ENCODE results near the gene MACROD2. TPM values are rescaled to one million over a fixed set of nuclear protein-coding genes. Genes with fewer than 3 reads are reported as not detected.

Gene MACROD2
- total RNA-seq, 1 experiment from 2014 or later, result 1.4 TPM

- ChIA-PET CTCF (no interaction called here), POLR2A (ENCODE audit: low non-redundant PET) (no interaction called here)
- no peak for TF ChIP-seq EZH2 (IDR thresholded peaks at IDR 0.05; ENCODE audit: borderline replicate concordance, low read depth, low read length, poor library complexity, severe bottlenecking)
- no peak for TF ChIP-seq CTCF (conservative IDR thresholded peaks at IDR 0.05; ENCODE audit: low read depth, low read length)
- H3K27ac ChIP-seq (ENCODE audit: low read depth, low read length, poor library complexity, severe bottlenecking), result no peak overlapping the region
- intact Hi-C loops (cut with micrococcal nuclease; ENCODE audit: unreplicated experiment), result no loop called here
- no peaks in the 10 kb centered on the region for H3K36me3 ChIP-seq (ENCODE audit: insufficient read depth, low read length, poor library complexity, severe bottlenecking)
- H3K27me3 ChIP-seq (replicated peaks; ENCODE audit: insufficient read depth, low read depth, low read length, poor library complexity), result no peaks in the 10 kb centered on the region
- H3K9me3 ChIP-seq (ENCODE audit: low read depth, low read length, poor library complexity, severe bottlenecking), result peaks cover 4% of the 10 kb centered on the region
- no TSS peak for BruUV-seq (replicated peaks)
- no peak overlapping the region for H3K4me3 ChIP-seq (ENCODE audit: low read depth, low read length, poor library complexity, severe bottlenecking)
- DNase-seq (ENCODE audit: low spot score), result no peak
- no peaks in the 10 kb centered on the region for H3K4me1 ChIP-seq (ENCODE audit: insufficient read depth, low read length, poor library complexity, severe bottlenecking)
Observed at GRCh38 chr20:15925376-15925775, 1930.1 kb downstream of the MACROD2 start.

- TF ChIP-seq CTCF (conservative IDR thresholded peaks at IDR 0.05; ENCODE audit: low read depth, low read length), result no peak
- TF ChIP-seq EZH2 (IDR thresholded peaks at IDR 0.05; ENCODE audit: borderline replicate concordance, low read depth, low read length, poor library complexity, severe bottlenecking), result no peak
- POLR2A ChIA-PET (ENCODE audit: low non-redundant PET), result no interaction called here
- Histone ChIP-seq H3K27me3 (replicated peaks; ENCODE audit: insufficient read depth, low read depth, low read length, poor library complexity) (no peaks in the 10 kb centered on the region), H3K9me3 (ENCODE audit: low read depth, low read length, poor library complexity, severe bottlenecking) (no peaks in the 10 kb centered on the region), H3K4me3 (ENCODE audit: low read depth, low read length, poor library complexity, severe bottlenecking) (no peak overlapping the region), H3K36me3 (ENCODE audit: insufficient read depth, low read length, poor library complexity, severe bottlenecking) (no peaks in the 10 kb centered on the region), H3K27ac (ENCODE audit: low read depth, low read length, poor library complexity, severe bottlenecking) (no peak overlapping the region), H3K4me1 (ENCODE audit: insufficient read depth, low read length, poor library complexity, severe bottlenecking) (no peaks in the 10 kb centered on the region)
- DNase-seq (ENCODE audit: low spot score), result no peak
- CTCF ChIA-PET, result no interaction called here
- intact Hi-C loops (cut with micrococcal nuclease; ENCODE audit: unreplicated experiment), result no loop called here
- no TSS peak for BruUV-seq (replicated peaks)
Observed at GRCh38 chr20:15927893-15928650, 1932.8 kb downstream of the MACROD2 start.

- BruUV-seq (replicated peaks), result no TSS peak
- no peak for TF ChIP-seq EZH2 (IDR thresholded peaks at IDR 0.05; ENCODE audit: borderline replicate concordance, low read depth, low read length, poor library complexity, severe bottlenecking)
Observed at GRCh38 chr20:15928946-15929345, 1933.6 kb downstream of the MACROD2 start.

More at GRCh38 chr20:15928946-15929345, 1933.6 kb downstream of the MACROD2 start:
- no peaks in the 10 kb centered on the region for H3K27me3 ChIP-seq (replicated peaks; ENCODE audit: insufficient read depth, low read depth, low read length, poor library complexity)
- H3K4me3 ChIP-seq (ENCODE audit: low read depth, low read length, poor library complexity, severe bottlenecking), result no peak overlapping the region
- no peaks in the 10 kb centered on the region for H3K36me3 ChIP-seq (ENCODE audit: insufficient read depth, low read length, poor library complexity, severe bottlenecking)
- H3K27ac ChIP-seq (ENCODE audit: low read depth, low read length, poor library complexity, severe bottlenecking), result no peak overlapping the region
- ChIA-PET POLR2A (ENCODE audit: low non-redundant PET) (no interaction called here), CTCF (no interaction called here)
- intact Hi-C loops (cut with micrococcal nuclease; ENCODE audit: unreplicated experiment), result no loop called here
- no peaks in the 10 kb centered on the region for H3K4me1 ChIP-seq (ENCODE audit: insufficient read depth, low read length, poor library complexity, severe bottlenecking)
- DNase-seq (ENCODE audit: low spot score), result no peak
- H3K9me3 ChIP-seq (ENCODE audit: low read depth, low read length, poor library complexity, severe bottlenecking), result no peaks in the 10 kb centered on the region
